Testis (tissue), 2 donors: ENCODE results near the gene RRP1.

Source experiments
- CTCF ChIP-seq, 3 experiments: fragments of 450-650 bp in 2 of 3; fragments of 200-600 bp in 1 of 3; sonication (generic) in 1 of 3; IDR thresholded peaks; one replicate each; pipeline ENCODE4 v1.5.1; 2016 to 2019; ENCODE audit warnings: antibody characterized with exemption in 3 of 3, mild to moderate bottlenecking in 2 of 3, moderate library complexity in 1 of 3
- POLR2A ChIP-seq: fragments of 450-650 bp; IDR thresholded peaks from one replicate; pipeline ENCODE4 v1.6.1; 2017; ENCODE audit warnings: antibody characterized with exemption, mild to moderate bottlenecking, moderate library complexity

GRCh38 chr21:43771698-43772424 lies 17.5 kb upstream of the RRP1 start:
- TF ChIP-seq POLR2A: no peak
- TF ChIP-seq CTCF (IDR thresholded peaks at IDR 0.05): no peak
